Brain microvascular endothelial cell (primary cell): ENCODE measurements around the gene NEB.

Experiments used
- DNase-seq: peaks from one replicate; pipeline ENCODE4 v3.0.0-alpha.2; 2020
- H3K27ac ChIP-seq: fragments of 250-450 bp; sonication (Bioruptor Pico); 2 replicates; pipeline ENCODE4 v1.5.1; 2020; ENCODE audit warnings: mild to moderate bottlenecking, moderate library complexity
- H3K27me3 ChIP-seq: fragments of 250-450 bp; sonication (Bioruptor Pico); replicated peaks from 2 replicates; pipeline ENCODE4 v1.5.1; 2020; ENCODE audit warnings: mild to moderate bottlenecking
- H3K36me3 ChIP-seq: fragments of 250-450 bp; sonication (Bioruptor Pico); replicated peaks from 2 replicates; pipeline ENCODE4 v1.5.1; 2020; ENCODE audit warnings: mild to moderate bottlenecking
- H3K4me3 ChIP-seq: 2 replicates; pipeline ENCODE4 v1.5.1; 2011; ENCODE audit warnings: low read depth, mild to moderate bottlenecking, control low read depth, low read length, moderate library complexity
- CTCF ChIP-seq: IDR thresholded peaks from 2 replicates; pipeline ENCODE4 v1.5.1; 2011; ENCODE audit warnings: low read depth, mild to moderate bottlenecking, moderate library complexity, low read length, control low read depth, inconsistent platforms; ENCODE audit errors: missing control alignments
- in situ Hi-C: cut with HindIII; loops from 2 replicates; pipeline ENCODE4 v1.10.0; 2017; ENCODE audit warnings: low sequenced_read_pairs, low pct_ligation_motif_present

NEB gene

GRCh38 chr2:151780938-151781337 lies 46.7 kb upstream of the NEB start:
- in situ Hi-C loops: no loop called here
- DNase-seq: no peak
- no peak for TF ChIP-seq CTCF
- Histone ChIP-seq H3K4me3 (no peak overlapping the region), H3K27ac (no peak overlapping the region), H3K36me3 (peaks cover 6% of the 10 kb centered on the region), H3K27me3 (no peaks in the 10 kb centered on the region)

GRCh38 chr2:151777935-151778334 lies 43.7 kb upstream of the NEB start:
- no peak overlapping the region for H3K27ac ChIP-seq
- H3K4me3 ChIP-seq: no peak overlapping the region
- in situ Hi-C loops: no loop called here
- no peak for TF ChIP-seq CTCF
- no peaks in the 10 kb centered on the region for H3K27me3 ChIP-seq
- no peak for DNase-seq
- peaks cover 3% of the 10 kb centered on the region for H3K36me3 ChIP-seq

- peak; percentile 40 for TF ChIP-seq CTCF
- DNase-seq: no peak
- H3K4me3 ChIP-seq: no peak overlapping the region
- no peaks in the 10 kb centered on the region for H3K27me3 ChIP-seq
- in situ Hi-C loops: no loop called here
- H3K36me3 ChIP-seq: peaks cover 3% of the 10 kb centered on the region
- H3K27ac ChIP-seq: no peak overlapping the region
Measured at GRCh38 chr2:151777487-151777886, 43.2 kb upstream of the NEB start.

DNA sequence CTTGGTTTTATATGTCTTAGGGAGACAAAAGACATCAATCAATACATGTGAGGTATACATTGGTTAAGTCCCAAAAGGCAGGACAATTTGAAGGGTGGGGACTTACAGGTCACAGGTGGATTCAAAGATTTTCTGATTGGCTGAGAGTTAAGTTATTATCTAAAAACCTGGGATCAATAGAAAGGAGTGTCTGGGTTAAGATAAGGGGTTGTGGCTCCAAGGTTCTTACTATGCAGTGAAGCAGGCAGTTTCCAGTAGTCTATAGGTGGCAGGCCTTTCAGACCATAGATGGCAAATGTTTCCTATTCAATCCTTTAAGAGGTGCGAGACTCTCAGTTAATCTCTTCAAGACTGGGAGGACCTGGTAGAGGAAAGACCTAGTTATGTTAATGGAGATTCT lies 42.1 kb upstream of the NEB start:
- peaks cover 3% of the 10 kb centered on the region for H3K36me3 ChIP-seq
- no peak overlapping the region for H3K4me3 ChIP-seq
- no peak overlapping the region for H3K27ac ChIP-seq
- in situ Hi-C loops: no loop called here
- no peaks in the 10 kb centered on the region for H3K27me3 ChIP-seq
- DNase-seq: no peak
- TF ChIP-seq CTCF: no peak

DNA sequence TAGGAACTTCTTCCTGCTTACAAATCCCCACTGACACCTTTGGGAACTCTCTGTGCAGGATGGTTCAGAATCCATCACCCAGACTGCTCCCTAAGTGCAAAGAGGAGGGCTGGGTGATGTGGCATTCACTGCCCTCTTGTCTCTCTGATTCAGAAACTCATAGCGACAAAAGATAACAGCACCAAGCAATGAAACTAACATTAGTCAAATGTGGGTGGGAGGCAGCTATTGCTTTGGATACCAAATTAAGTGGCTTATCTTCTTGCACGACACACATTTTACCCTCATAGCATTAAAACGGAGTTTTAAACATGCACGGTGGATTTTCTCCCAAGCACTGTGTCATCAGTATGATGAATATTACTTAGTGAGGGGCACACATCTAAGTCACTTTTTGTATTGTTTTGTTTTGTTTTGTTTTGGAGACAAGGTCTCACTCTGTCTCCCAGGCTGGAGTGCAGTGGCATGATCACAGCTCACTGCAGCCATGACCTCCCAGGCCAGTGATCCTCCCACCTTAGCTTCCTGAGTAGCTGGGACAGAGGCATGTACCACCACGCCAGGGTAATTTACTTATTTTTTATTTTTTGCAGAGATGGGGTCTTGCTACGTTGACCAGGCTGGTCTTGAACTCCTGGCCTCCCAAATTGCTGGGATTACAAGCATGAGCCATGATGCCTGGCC lies 40.9 kb upstream of the NEB start:
- TF ChIP-seq CTCF: no peak
- H3K27me3 ChIP-seq: no peaks in the 10 kb centered on the region
- in situ Hi-C loops: no loop called here
- H3K4me3 ChIP-seq: no peak overlapping the region
- peaks cover 3% of the 10 kb centered on the region for H3K36me3 ChIP-seq
- DNase-seq: peak; percentile 72
- peak overlapping the region; percentile 89 for H3K27ac ChIP-seq

DNA sequence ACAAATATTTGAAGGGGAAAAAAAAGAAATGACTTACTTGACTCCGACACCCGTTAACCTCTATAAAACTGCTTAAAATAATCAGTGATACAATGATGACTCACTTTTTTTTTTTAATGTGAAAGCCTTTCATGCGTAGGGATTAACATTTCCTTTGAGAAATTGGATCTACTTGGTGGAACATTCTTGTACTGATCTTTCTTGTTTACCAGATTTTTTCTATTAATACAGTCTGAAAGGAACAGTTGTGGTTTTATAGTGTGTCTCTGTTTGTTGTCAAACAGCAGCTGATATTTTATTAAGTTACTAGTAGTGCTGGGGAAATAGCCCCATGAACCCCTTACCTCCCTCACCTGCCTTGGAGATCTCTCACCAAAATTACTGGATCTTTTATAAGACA lies 40.2 kb upstream of the NEB start:
- Histone ChIP-seq H3K4me3 (no peak overlapping the region), H3K36me3 (peaks cover 3% of the 10 kb centered on the region), H3K27me3 (no peaks in the 10 kb centered on the region), H3K27ac (peak overlapping the region; percentile 89)
- in situ Hi-C loops: no loop called here
- no peak for TF ChIP-seq CTCF
- DNase-seq: no peak
